Vagina (tissue), 2 donors: Measurements from ENCODE around the gene SLC6A13. TPM values are rescaled to one million over a fixed set of nuclear protein-coding genes. Genes with fewer than 3 reads are reported as not detected.

ENCODE experiments used
- DNase-seq, 2 donors: peaks; one replicate each; pipeline ENCODE4 v3.0.0-alpha.2; 2017; ENCODE audit errors: extremely low spot score in 2 of 2
- H3K27ac ChIP-seq: fragments of 200-600 bp; sonication (generic); one replicate; pipeline ENCODE4 v1.5.1; 2019
- H3K27me3 ChIP-seq: fragments of 200-600 bp; sonication (generic); one replicate; pipeline ENCODE4 v1.5.1; 2019
- H3K36me3 ChIP-seq, 2 donors: fragments of 200-600 bp; sonication (generic); one replicate each; pipeline ENCODE4 v1.5.1; 2017 to 2019
- H3K4me1 ChIP-seq: fragments of 200-600 bp; sonication (generic); one replicate; pipeline ENCODE4 v1.5.1; 2019
- H3K4me3 ChIP-seq, 2 donors: fragments of 200-600 bp; sonication (generic); 1 replicate in 1 of 2; 2 replicates in 1 of 2; pipeline ENCODE4 v1.5.1; 2016 to 2019
- H3K9me3 ChIP-seq: fragments of 200-600 bp; sonication (generic); one replicate; pipeline ENCODE4 v1.5.1; 2019
- POLR2A ChIP-seq, 2 donors: fragments of 450-650 bp; IDR thresholded peaks; one replicate each; pipeline ENCODE4 v1.6.1; 2017; ENCODE audit warnings: antibody characterized with exemption in 2 of 2, mild to moderate bottlenecking in 2 of 2, moderate library complexity in 2 of 2
- POLR2AphosphoS5 ChIP-seq, 2 donors: sonication (generic); formaldehyde crosslinking; IDR thresholded peaks; one replicate each; pipeline ENCODE4 v1.9.0; 2017; ENCODE audit warnings: antibody characterized with exemption in 2 of 2, mild to moderate bottlenecking in 2 of 2, low read depth in 1 of 2; ENCODE audit not compliant: insufficient read depth in 1 of 2
- intact Hi-C: fragments of 100-400 bp; cut with DNase I; formaldehyde crosslinking; loops from one replicate; pipeline ENCODE4 v1.15.1; 2023
- total RNA-seq: library from RNA; depleted of rRNA; stranded (reverse); fragments of >200 nt; gene quantifications from one replicate; pipeline ENCODE4 v1.2.3, GENCODE V29; 2016
- TF ChIP-seq, protein P1 (sequence below), 3 experiments: fragments of 450-650 bp in 2 of 3; fragments of 200-600 bp in 1 of 3; sonication (generic) in 1 of 3; IDR thresholded peaks; one replicate each; pipeline ENCODE4 v1.5.1; 2017 to 2019; ENCODE audit warnings: antibody characterized with exemption in 3 of 3, mild to moderate bottlenecking in 2 of 3, moderate library complexity in 2 of 3

Gene SLC6A13
- total RNA-seq, 1 donor from 2014 or later: not detected

- H3K27ac ChIP-seq: no peak overlapping the region
- no peaks in the 10 kb centered on the region for H3K27me3 ChIP-seq
- no peaks in the 10 kb centered on the region for H3K36me3 ChIP-seq
- no peaks in the 10 kb centered on the region for H3K9me3 ChIP-seq
- intact Hi-C loops: no loop called here
- peak overlapping the region; percentile 51 to 62 for H3K4me3 ChIP-seq
- no peak for DNase-seq
- TF ChIP-seq, protein P1, sequence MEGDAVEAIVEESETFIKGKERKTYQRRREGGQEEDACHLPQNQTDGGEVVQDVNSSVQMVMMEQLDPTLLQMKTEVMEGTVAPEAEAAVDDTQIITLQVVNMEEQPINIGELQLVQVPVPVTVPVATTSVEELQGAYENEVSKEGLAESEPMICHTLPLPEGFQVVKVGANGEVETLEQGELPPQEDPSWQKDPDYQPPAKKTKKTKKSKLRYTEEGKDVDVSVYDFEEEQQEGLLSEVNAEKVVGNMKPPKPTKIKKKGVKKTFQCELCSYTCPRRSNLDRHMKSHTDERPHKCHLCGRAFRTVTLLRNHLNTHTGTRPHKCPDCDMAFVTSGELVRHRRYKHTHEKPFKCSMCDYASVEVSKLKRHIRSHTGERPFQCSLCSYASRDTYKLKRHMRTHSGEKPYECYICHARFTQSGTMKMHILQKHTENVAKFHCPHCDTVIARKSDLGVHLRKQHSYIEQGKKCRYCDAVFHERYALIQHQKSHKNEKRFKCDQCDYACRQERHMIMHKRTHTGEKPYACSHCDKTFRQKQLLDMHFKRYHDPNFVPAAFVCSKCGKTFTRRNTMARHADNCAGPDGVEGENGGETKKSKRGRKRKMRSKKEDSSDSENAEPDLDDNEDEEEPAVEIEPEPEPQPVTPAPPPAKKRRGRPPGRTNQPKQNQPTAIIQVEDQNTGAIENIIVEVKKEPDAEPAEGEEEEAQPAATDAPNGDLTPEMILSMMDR (IDR thresholded peaks at IDR 0.05): no peak
- TF ChIP-seq POLR2A (IDR thresholded peaks at IDR 0.05) (no peak), POLR2AphosphoS5 (IDR thresholded peaks at IDR 0.05; ENCODE audit: insufficient read depth in 1 of 2, low read depth in 1 of 2) (no peak)
- peaks cover 15% of the 10 kb centered on the region for H3K4me1 ChIP-seq
Observed at GRCh38 chr12:204261-204678, 58.4 kb downstream of the SLC6A13 start.

- H3K36me3 ChIP-seq: no peaks in the 10 kb centered on the region
- DNase-seq: no peak
- peak overlapping the region; percentile 51 to 62 for H3K4me3 ChIP-seq
- H3K27ac ChIP-seq: peak overlapping the region; percentile 61
- intact Hi-C loops: no loop called here
- no peaks in the 10 kb centered on the region for H3K9me3 ChIP-seq
- H3K27me3 ChIP-seq: no peaks in the 10 kb centered on the region
- TF ChIP-seq POLR2AphosphoS5 (IDR thresholded peaks at IDR 0.05; ENCODE audit: insufficient read depth in 1 of 2, low read depth in 1 of 2): no peak
- no peak for TF ChIP-seq POLR2A (IDR thresholded peaks at IDR 0.05)
- TF ChIP-seq, protein P1 (IDR thresholded peaks at IDR 0.05): no peak
- H3K4me1 ChIP-seq: peaks cover 15% of the 10 kb centered on the region
Observed at GRCh38 chr12:203462-204260, 59.0 kb downstream of the SLC6A13 start.

DNA sequence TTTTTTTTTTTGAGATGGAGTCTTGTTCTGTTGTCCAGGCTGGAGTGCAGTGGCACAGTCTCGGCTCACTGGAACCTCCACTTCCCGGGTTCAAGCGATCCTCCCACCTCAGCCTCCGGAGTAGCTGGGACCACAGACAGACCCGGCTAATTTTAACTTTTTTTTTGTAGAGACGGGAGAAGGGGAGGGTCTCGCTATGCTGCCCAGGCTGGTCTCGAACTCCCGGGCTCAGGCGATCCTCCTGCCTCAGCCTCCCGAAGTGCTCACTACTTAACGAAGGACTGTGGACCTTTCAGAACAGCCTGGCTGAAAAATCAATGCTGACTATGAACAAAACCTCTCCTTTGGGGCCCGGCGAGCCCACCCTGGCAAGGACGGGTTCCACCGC lies 59.6 kb downstream of the SLC6A13 start:
- Histone ChIP-seq H3K9me3 (no peaks in the 10 kb centered on the region), H3K27ac (peak overlapping the region; percentile 61), H3K4me3 (peak overlapping the region; percentile 51 to 62), H3K4me1 (peaks cover 15% of the 10 kb centered on the region), H3K36me3 (no peaks in the 10 kb centered on the region), H3K27me3 (no peaks in the 10 kb centered on the region)
- no peak for TF ChIP-seq POLR2AphosphoS5 (IDR thresholded peaks at IDR 0.05; ENCODE audit: insufficient read depth in 1 of 2, low read depth in 1 of 2)
- TF ChIP-seq POLR2A (IDR thresholded peaks at IDR 0.05): no peak
- TF ChIP-seq, protein P1 (IDR thresholded peaks at IDR 0.05): no peak
- intact Hi-C loops: no loop called here
- DNase-seq: no peak

GRCh38 chr12:202081-202731 lies 60.4 kb downstream of the SLC6A13 start:
- no peak for DNase-seq
- peaks cover 15% of the 10 kb centered on the region for H3K4me1 ChIP-seq
- TF ChIP-seq, protein P1 (IDR thresholded peaks at IDR 0.05): no peak
- no peak for TF ChIP-seq POLR2AphosphoS5 (IDR thresholded peaks at IDR 0.05; ENCODE audit: insufficient read depth in 1 of 2, low read depth in 1 of 2)
- no peak for TF ChIP-seq POLR2A (IDR thresholded peaks at IDR 0.05)
- intact Hi-C loops: no loop called here
- H3K36me3 ChIP-seq: no peaks in the 10 kb centered on the region
- no peaks in the 10 kb centered on the region for H3K9me3 ChIP-seq
- H3K4me3 ChIP-seq: no peak overlapping the region
- no peak overlapping the region for H3K27ac ChIP-seq
- no peaks in the 10 kb centered on the region for H3K27me3 ChIP-seq

- Histone ChIP-seq H3K4me3 (no peak overlapping the region), H3K36me3 (no peaks in the 10 kb centered on the region), H3K4me1 (peaks cover 15% of the 10 kb centered on the region), H3K9me3 (no peaks in the 10 kb centered on the region), H3K27me3 (no peaks in the 10 kb centered on the region), H3K27ac (no peak overlapping the region)
- no peak for DNase-seq
- TF ChIP-seq, protein P1 (IDR thresholded peaks at IDR 0.05): no peak
- intact Hi-C loops: no loop called here
Observed at GRCh38 chr12:201361-201760, 61.3 kb downstream of the SLC6A13 start.
